ENCODE data around the gene BBS7. TPM values are rescaled to one million over a fixed set of nuclear protein-coding genes. Genes with fewer than 3 reads are reported as not detected.
A peak's percentile ranks its signal among the peaks of the same experiment; 100 is the strongest.

The BBS7 gene
- total and polyA plus RNA-seq, 2 experiments from 2014 or later: 14.8 to 30.8 TPM

- Histone ChIP-seq H2AFZ (no peak overlapping the region), H3K27me3 (ENCODE audit: insufficient read depth) (no peaks in the 10 kb centered on the region), H4K20me1 (replicated peaks; ENCODE audit: insufficient read depth) (no peaks in the 10 kb centered on the region), H3K27ac (ENCODE audit: low read depth) (no peak overlapping the region), H3K4me3 (no peak overlapping the region), H3K4me2 (no peak overlapping the region), H3K79me2 (replicated peaks; ENCODE audit: insufficient read depth) (no peaks in the 10 kb centered on the region), H3K4me1 (ENCODE audit: insufficient read depth) (no peaks in the 10 kb centered on the region), H3K9me2 (ENCODE audit: insufficient read depth) (no peaks in the 10 kb centered on the region), H3K36me3 (ENCODE audit: insufficient read depth) (no peaks in the 10 kb centered on the region), H3F3A (replicated peaks; ENCODE audit: low read depth) (no peaks in the 10 kb centered on the region)
- DNase-seq (ENCODE audit: low spot score) (peak; percentile 84), ATAC-seq (peak; percentile 92)
- Mint-ChIP-seq H3K9me3 (no peaks in the 10 kb centered on the region), H3K36me3 (ENCODE audit: low read depth) (no peaks in the 10 kb centered on the region), H3K27ac (no peak overlapping the region), H3K27me3 (ENCODE audit: insufficient read depth, low read depth, poor library complexity) (no peaks in the 10 kb centered on the region), H3K4me1 (no peaks in the 10 kb centered on the region), H3K4me3 (no peak overlapping the region)
- TF ChIP-seq CTCF (conservative IDR thresholded peaks at IDR 0.05; ENCODE audit: low read depth in 2 of 2) (peak; percentile 90 to 93), JUNB (IDR thresholded peaks at IDR 0.05; ENCODE audit: unreplicated experiment) (no peak)
Observed at GRCh38 chr4:121900132-121900983, 30.1 kb upstream of the BBS7 start.

- peak; percentile 11 for DNase-seq (ENCODE audit: low spot score)
- no peak overlapping the region for H3K4me3 ChIP-seq
Observed at GRCh38 chr4:121898150-121898549, 27.9 kb upstream of the BBS7 start.

More at GRCh38 chr4:121898150-121898549, 27.9 kb upstream of the BBS7 start:
- Mint-ChIP-seq H3K9me3 (no peaks in the 10 kb centered on the region), H3K27ac (no peak overlapping the region), H3K36me3 (ENCODE audit: low read depth) (no peaks in the 10 kb centered on the region), H3K4me3 (no peak overlapping the region), H3K4me1 (no peaks in the 10 kb centered on the region), H3K27me3 (ENCODE audit: insufficient read depth, low read depth, poor library complexity) (no peaks in the 10 kb centered on the region)
- no peaks in the 10 kb centered on the region for H3K36me3 ChIP-seq (ENCODE audit: insufficient read depth)
- no peak overlapping the region for H3K27ac ChIP-seq (ENCODE audit: low read depth)
- no peaks in the 10 kb centered on the region for H3K79me2 ChIP-seq (replicated peaks; ENCODE audit: insufficient read depth)
- no peaks in the 10 kb centered on the region for H3F3A ChIP-seq (replicated peaks; ENCODE audit: low read depth)
- H3K4me1 ChIP-seq (ENCODE audit: insufficient read depth): no peaks in the 10 kb centered on the region
- TF ChIP-seq ZNF462 (CRISPR knock-in tag; IDR thresholded peaks at IDR 0.05): no peak
- TF ChIP-seq CREB1 (CRISPR knock-in tag; IDR thresholded peaks at IDR 0.05; ENCODE audit: low read depth): no peak
- TF ChIP-seq POLR2AphosphoS5 (IDR thresholded peaks at IDR 0.05; ENCODE audit: low read depth): no peak
- TF ChIP-seq EZH2 (IDR thresholded peaks at IDR 0.05; ENCODE audit: low read depth, unreplicated experiment): no peak
- TF ChIP-seq EZH2phosphoT487 (IDR thresholded peaks at IDR 0.05; ENCODE audit: unreplicated experiment): no peak
- TF ChIP-seq ZNF114 (CRISPR knock-in tag; IDR thresholded peaks at IDR 0.05): no peak
- no peak for TF ChIP-seq REST (IDR thresholded peaks at IDR 0.05; ENCODE audit: unreplicated experiment)
- H4K20me1 ChIP-seq (replicated peaks; ENCODE audit: insufficient read depth): no peaks in the 10 kb centered on the region
- no peaks in the 10 kb centered on the region for H3K9me2 ChIP-seq (ENCODE audit: insufficient read depth)
- H2AFZ ChIP-seq: no peak overlapping the region
- H3K27me3 ChIP-seq (ENCODE audit: insufficient read depth): no peaks in the 10 kb centered on the region
- no peak overlapping the region for H3K4me2 ChIP-seq
- ATAC-seq: no peak
